Lower leg skin (tissue), 4 donors: ENCODE data around the gene TRPM3. TPM values are rescaled to one million over a fixed set of nuclear protein-coding genes. Genes with fewer than 3 reads are reported as not detected.

Experiments
- DNase-seq, 2 donors: peaks; one replicate each; pipeline ENCODE4 v3.0.0-alpha.2; 2019; ENCODE audit warnings: low spot score in 2 of 2
- H3K4me3 ChIP-seq: fragments of 200-600 bp; sonication (generic); 2 replicates; pipeline ENCODE4 v1.5.1; 2017; ENCODE audit warnings: mild to moderate bottlenecking, low read depth; ENCODE audit not compliant: poor library complexity, severe bottlenecking
- CTCF ChIP-seq, 3 donors: fragments of 450-650 bp; IDR thresholded peaks; one replicate each; pipeline ENCODE4 v1.5.1; 2016; ENCODE audit warnings: antibody characterized with exemption in 3 of 3, mild to moderate bottlenecking in 3 of 3, moderate library complexity in 2 of 3
- POLR2A ChIP-seq, 2 donors: fragments of 450-650 bp; IDR thresholded peaks; one replicate each; pipeline ENCODE4 v1.6.1; 2016 to 2017; ENCODE audit warnings: antibody characterized with exemption in 2 of 2, mild to moderate bottlenecking in 1 of 2, moderate library complexity in 1 of 2
- WGBS, 2 donors: methylation state at CpG; one replicate each; pipeline ENCODE4 v1.1.5; 2018; 5-methylcytosine and 5-hydroxymethylcytosine counted together
- intact Hi-C: fragments of 100-400 bp; cut with DNase I; formaldehyde crosslinking; loops from one replicate; pipeline ENCODE4 v1.15.0; 2023; ENCODE audit warnings: low total_unique reads
- total RNA-seq, 4 donors: library from RNA; depleted of rRNA; stranded (reverse); fragments of >200 nt; gene quantifications; one replicate each; pipeline ENCODE4 v1.1.0, GENCODE V29; 2016

TRPM3 gene
- under 1 TPM in 2 of 4 donors, not detected in 2; 0.10 to 0.29 TPM for total RNA-seq

- no peak for DNase-seq
- H3K4me3 ChIP-seq, result no peak within 1 kb of the TSS
- WGBS, 2 donors, result 1% methylated on average over 19 of the region's 19 CpGs
- intact Hi-C loops, result no loop called here
- TF ChIP-seq POLR2A (IDR thresholded peaks at IDR 0.05), result no peak
- TF ChIP-seq CTCF (IDR thresholded peaks at IDR 0.05), result no peak
These were observed at the start of gene TRPM3 for GRCh38 chr9:71121275-71122021. TRPM3 (minus strand) TSS chr9:71121621; CDS start chr9:71121354, 267 bp downstream.

GRCh38 chr9:71168418-71168817 lies 47.0 kb upstream of the TRPM3 start:
- TF ChIP-seq POLR2A (IDR thresholded peaks at IDR 0.05) (no peak), CTCF (IDR thresholded peaks at IDR 0.05) (no peak)
- H3K4me3 ChIP-seq, result no peak overlapping the region
- intact Hi-C loops, result no loop called here
- DNase-seq, result no peak

- intact Hi-C loops, result no loop called here
- H3K4me3 ChIP-seq, result no peak overlapping the region
- 84 to 86% methylated on average over 2 of the region's 2 CpGs for WGBS, 2 donors
- TF ChIP-seq POLR2A (IDR thresholded peaks at IDR 0.05), result no peak
- TF ChIP-seq CTCF (IDR thresholded peaks at IDR 0.05), result no peak
- no peak for DNase-seq
These were observed 40.7 kb upstream of the TRPM3 start for GRCh38 chr9:71162126-71162525.

GRCh38 chr9:71157731-71158130 lies 36.3 kb upstream of the TRPM3 start:
- intact Hi-C loops, result no loop called here
- no peak for DNase-seq
- H3K4me3 ChIP-seq, result no peak overlapping the region
- TF ChIP-seq POLR2A (IDR thresholded peaks at IDR 0.05) (no peak), CTCF (IDR thresholded peaks at IDR 0.05) (no peak)
- WGBS, 2 donors, result 63 to 69% methylated on average over 1 of the region's 1 CpG

GRCh38 chr9:71147368-71147767 lies 25.9 kb upstream of the TRPM3 start:
- intact Hi-C loops, result no loop called here
- 34 to 38% methylated on average over 2 of the region's 2 CpGs for WGBS, 2 donors
- H3K4me3 ChIP-seq, result no peak overlapping the region
- DNase-seq, result no peak
- TF ChIP-seq POLR2A (IDR thresholded peaks at IDR 0.05), result no peak
- no peak for TF ChIP-seq CTCF (IDR thresholded peaks at IDR 0.05)

GRCh38 chr9:71146511-71146910 lies 25.1 kb upstream of the TRPM3 start:
- H3K4me3 ChIP-seq, result no peak overlapping the region
- no peak for DNase-seq
- intact Hi-C loops, result no loop called here
- WGBS, 2 donors, result 41 to 54% methylated on average over 1 of the region's 1 CpG
- TF ChIP-seq CTCF (IDR thresholded peaks at IDR 0.05) (no peak), POLR2A (IDR thresholded peaks at IDR 0.05) (no peak)
